Measurements from ENCODE around the gene HECTD1.
A peak's percentile ranks its signal among the peaks of the same experiment; 100 is the strongest.
"Not testable (repeated sequence)": the region's sequence is repeated elsewhere in the genome, so short reads cannot be mapped to it uniquely, and the experiment has no call there.

The HECTD1 gene

DNA sequence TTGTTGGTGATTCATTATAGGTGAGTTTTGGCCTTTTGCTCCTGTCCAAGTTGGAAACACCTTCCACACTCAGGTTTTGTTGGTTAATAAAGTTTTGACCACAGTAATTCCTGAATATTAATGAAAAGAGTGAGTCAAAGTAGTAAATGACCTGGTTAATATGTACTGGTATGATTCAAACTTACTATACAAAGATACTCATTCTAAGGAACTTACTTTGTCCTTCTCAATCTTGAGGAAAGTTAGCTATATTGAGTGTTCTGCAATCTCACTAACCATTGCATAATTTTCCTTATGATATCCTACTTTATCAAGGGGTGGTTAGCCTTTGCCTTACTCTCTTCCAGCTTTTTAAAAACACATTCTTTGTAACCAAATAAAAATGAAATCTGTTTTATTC is 20.9 kb upstream of the HECTD1 start:
- DNase-seq (ENCODE audit: low spot score): no peak

DNA sequence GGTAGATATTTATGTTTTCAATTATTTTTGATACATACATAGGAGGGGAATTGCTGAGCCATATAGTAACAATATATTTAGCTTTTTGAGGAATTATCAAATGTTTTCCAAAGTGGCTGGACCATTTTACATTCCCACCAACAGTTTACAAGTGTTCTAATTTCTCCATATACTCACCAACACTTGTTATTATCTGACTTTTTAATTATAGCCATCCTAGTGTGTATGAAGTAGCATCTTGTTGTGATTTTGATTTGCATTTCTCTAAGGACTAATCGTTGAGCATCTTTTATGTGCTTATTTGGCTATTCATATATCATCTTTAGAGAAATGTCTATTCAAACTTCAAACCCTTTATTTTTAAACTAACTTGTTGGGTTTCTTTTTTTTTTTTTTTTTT is 17.2 kb upstream of the HECTD1 start:
- DNase-seq (ENCODE audit: low spot score): no peak

- no peak for DNase-seq (ENCODE audit: low spot score)
These were observed 15.7 kb upstream of the HECTD1 start for GRCh38 chr14:31223331-31223730.

DNA sequence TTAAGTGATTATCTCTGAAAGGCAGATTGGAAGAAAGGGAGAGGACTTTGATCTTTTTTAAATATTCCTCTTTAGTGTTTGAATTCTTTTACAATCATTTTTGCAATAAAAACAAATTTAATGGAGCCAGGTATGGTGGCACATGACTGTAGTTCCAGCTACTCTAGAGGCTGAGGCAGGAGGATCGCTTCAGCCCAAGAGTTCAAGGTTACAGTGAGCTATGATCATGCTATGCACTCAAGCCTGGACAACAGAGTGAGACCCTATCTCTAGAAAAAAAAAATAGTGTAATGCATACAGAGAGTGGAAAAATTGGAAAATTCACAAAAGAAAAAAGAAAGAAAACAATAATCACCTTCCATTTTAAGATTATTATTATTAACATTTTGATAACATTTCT is 15.2 kb upstream of the HECTD1 start:
- DNase-seq (ENCODE audit: low spot score): no peak

GRCh38 chr14:31221266-31221665 is 13.7 kb upstream of the HECTD1 start:
- no peak for DNase-seq (ENCODE audit: low spot score)

DNA sequence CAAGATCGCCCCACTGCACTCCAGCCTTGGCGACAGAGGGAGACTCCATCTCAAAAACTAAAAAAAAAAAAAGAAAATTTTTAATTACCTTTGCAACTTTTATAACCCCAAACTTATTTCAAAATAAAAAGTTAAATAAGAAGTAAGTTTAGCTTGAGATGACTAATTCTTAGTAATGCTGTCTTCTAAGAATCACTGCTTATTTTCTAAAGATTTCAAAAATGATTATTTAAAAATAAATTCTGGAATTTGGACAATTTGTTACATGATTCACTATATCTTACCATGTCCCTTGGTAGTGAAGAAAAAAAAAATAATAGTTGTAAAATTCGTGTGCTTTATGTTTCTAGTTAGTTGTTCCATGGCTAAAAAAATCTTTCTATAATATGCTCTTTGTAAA is 11.6 kb upstream of the HECTD1 start:
- no peak for DNase-seq (ENCODE audit: low spot score)

- no peak for DNase-seq (ENCODE audit: low spot score)
These were observed 8.8 kb upstream of the HECTD1 start for GRCh38 chr14:31216359-31216758.

DNA sequence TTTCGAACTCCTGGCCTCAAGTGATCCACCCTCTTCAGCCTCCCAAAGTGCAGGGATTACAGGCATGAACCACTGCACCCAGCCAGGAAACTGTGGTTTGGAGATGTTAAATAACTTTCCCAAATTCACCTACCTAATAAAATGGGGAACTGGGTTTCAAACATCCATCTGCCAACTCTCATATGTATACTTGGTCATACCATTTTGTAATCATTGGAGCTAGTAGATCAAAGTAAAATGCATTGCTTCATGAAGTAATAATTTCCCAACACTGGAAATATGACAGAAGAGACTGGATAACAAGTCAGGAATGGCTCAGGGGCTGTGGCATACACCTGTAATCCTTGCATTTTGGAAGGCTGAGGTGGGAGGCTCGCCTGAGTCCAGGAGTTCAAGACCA is 5.3 kb upstream of the HECTD1 start:
- DNase-seq (ENCODE audit: low spot score): no peak

- no peak for DNase-seq (ENCODE audit: low spot score)
These were observed 2.0 kb upstream of the HECTD1 start for GRCh38 chr14:31209605-31210004.

- no peak for DNase-seq (ENCODE audit: low spot score)
These were observed 1.2 kb upstream of the HECTD1 start for GRCh38 chr14:31208546-31209424.

DNA sequence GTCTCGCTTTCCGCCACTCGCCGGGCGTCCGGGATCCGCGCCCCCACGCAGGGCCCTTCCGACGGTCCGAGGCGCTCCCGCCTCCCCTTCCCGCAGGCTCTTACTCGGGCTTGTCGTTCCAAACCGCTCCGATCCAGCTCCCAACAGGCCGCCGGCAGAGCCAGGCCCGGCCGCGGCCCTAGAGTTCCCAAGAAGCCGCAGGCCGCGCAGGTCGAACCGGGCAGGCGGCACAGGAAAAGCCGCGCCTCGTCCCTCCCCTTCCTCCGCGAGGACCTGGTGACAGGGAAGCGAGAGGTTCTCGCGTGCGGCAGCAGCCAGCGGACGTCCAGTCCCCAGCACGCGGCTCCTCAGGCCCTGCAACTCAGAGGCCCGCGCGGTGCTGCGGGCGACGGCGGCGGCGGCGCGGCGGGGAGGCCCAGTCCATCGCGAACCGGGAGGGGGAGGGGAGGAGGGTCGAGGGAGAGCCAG is 272 bp downstream of the HECTD1 start:
- no peak for DNase-seq (ENCODE audit: low spot score)

DNA sequence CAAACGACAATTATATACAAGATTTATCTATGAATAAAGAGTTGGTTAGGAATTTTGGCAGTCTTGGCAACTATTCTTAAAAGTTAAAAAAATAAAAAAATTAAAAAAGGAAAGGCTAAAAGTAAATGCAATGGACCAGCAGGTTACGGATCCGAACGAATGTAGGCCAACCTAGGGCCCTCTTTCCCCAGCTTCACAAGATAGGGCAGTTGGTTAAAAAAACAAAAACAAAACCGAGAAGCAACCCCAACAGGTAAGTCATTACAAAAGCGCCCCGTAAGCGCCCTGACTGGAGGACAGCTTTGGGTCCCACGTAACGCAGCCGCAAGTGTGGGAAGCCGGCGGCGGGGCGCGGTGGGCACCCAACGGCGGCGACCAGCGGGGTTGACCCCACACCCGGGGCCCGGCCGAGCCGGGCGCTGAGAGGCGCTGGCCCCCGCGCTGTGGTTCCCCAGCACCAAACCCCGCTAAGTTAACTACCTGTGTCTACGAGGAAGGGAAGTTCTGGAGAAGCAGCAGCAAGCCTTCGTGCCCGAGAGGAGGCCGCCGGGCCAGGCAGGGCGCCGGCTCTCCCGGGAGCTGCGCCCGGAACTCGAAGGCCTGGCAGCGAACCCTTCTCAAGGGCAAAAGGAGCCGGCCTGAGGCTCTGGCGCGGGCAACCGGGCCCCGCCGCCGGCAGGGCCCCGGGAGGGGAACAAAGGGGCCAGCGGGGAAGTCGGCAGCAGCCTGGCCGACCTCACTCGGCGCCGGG is 882 bp downstream of the HECTD1 start:
- DNase-seq (ENCODE audit: low spot score): peak; percentile 54

- peak; percentile 64 for DNase-seq (ENCODE audit: low spot score)
These were observed 1.7 kb downstream of the HECTD1 start for GRCh38 chr14:31205681-31206535.

DNA sequence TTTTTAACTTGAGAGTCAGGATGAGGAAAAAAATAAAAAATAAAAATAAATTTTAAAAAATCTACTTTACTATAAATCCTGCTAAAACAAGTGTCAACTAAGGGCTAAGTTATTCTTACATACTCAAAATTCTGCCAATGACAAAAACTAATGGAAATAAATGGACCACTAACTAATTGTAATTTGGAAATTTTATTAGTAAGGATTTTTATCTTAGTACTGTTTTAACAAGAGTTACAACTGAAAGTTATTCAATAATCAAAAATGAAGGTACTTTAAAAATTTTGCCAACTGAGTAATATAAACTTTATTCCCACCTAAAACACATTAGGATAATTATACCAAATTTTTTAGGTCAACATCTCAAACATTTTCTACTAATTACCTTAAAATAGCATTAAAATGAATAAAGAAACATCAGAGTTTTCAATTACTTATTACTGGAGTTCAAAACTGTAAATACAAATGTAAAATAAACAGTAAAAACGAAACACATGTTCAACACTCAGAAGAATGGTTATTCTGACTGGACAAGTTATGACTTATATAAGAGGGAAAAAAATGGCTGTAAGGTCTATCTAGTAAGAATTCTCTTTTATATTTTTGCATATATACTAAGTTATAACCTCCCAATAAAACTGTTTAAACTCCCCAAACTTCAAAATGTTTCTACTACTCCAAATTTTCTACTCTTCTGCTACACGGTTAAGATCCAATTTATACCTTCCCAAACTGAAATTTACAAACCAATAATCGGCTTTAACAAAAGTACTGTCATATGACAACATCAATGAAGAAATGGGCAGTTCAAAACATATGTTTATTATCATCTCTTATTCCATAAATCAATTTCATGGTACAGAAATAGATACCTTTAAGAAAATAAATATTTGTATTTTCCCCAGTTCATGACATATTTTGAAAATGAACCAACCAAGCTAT is 2.7 kb downstream of the HECTD1 start:
- no peak for DNase-seq (ENCODE audit: low spot score)

GRCh38 chr14:31203899-31204592 is 3.5 kb downstream of the HECTD1 start:
- not testable (repeated sequence) for DNase-seq (ENCODE audit: low spot score)

DNA sequence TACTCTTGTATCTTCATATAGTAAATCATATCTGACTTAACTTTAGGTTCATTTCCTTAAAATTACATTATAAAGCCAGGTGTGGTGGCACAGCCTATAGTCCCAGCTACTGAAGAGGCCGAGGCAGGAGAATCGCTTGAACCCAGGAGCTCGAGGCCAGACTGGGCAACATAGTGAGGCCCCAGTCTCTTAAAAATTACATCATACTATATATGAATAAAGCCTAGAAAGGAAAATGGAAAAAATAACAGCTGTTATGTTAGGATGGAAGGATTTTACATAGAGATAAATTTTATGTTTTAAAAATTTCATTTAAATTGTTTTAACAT is 4.2 kb downstream of the HECTD1 start:
- no peak for DNase-seq (ENCODE audit: low spot score)

GRCh38 chr14:31201111-31201510 is 6.5 kb downstream of the HECTD1 start:
- no peak for DNase-seq (ENCODE audit: low spot score)

DNA sequence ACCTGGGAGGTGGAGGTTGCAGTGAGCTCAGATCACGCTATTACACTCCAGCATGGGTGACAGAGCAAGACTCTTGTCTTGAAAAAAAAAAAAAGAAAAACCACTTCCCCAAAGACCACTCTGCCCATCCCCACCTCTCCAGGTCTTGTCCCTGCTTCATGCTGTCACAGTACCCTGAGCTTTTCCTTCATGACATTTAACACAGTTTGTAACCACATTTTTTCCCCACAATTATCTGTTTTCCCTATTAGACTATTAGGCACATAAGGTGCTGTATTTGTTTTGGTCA is 6.9 kb downstream of the HECTD1 start:
- DNase-seq (ENCODE audit: low spot score): no peak

DNA sequence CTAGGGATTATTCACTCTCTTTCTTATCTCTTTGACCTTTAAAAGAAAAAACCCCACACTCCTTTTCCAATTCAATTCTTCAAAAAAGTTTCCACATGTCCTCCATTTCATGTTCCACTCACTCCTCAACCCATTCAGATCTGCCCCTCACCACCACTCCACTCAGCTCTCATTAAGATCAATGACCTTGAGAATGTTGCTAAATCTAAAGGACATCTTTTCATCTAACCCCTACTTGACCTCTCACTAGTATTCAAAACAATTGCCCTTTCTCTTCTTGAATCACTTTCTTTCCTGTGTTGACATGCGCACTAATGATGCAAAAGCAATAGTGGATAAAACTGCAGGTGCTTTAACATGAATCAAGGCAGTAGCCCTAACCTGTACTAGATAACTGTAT is 9.9 kb downstream of the HECTD1 start:
- no peak for DNase-seq (ENCODE audit: low spot score)

DNA sequence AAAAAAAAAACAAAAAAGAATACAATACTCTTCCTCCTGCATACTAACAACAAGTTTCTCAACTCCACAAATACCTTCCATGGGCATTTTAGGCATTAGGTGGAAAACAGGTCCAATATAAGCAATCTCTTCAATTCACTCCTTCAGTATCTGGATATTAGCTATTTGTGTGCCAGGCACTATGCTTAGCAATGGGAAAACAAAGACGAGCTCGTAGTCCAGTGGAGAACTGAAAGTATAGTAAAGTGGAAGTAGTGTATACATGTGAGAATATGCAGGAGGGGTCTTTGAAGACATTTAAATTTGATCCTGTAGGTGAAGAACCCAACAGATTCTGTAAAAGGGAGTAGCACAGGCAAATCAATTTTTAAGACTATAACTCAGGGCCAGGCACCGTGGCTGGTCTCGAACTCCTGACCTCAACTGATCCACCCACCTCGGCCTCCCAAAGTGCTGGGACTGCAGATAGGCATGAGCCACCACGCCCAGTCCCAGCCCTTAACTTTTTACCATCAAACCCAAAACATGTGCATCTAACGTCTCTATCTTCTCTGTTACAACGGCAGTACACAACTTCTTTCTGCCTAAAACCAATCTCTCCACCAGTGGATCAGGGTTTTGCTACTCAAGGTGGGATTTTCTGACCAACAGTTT is 10.6 kb downstream of the HECTD1 start:
- peak; percentile 29 for DNase-seq (ENCODE audit: low spot score)

All from hematopoietic multipotent progenitor cell treated with erythropoietin and hydrocortisone succinate and interleukin-3 and kit ligand, for 15 days (in vitro differentiated cells).